K562 (cell line): ENCODE measurements around the gene SERPINH1. TPM values are rescaled to one million over a fixed set of nuclear protein-coding genes. Genes with fewer than 3 reads are reported as not detected.
"Not testable (repeated sequence)": the region's sequence is repeated elsewhere in the genome, so short reads cannot be mapped to it uniquely, and the experiment has no call there.

Experiments
- ATAC-seq: fragments of 200-7000 bp; cut with Tn5 transposase; 3 replicates; pipeline ENCODE4 v1.9.1; 2020; ENCODE audit warnings: moderate library complexity
- BruUV-seq: library from RNA; stranded (reverse); fragments of 400-500 nt; replicated peaks from 2 replicates; lab custom pipeline; 2021; lab: Mats Ljungman, UMichigan
- CTCF ChIA-PET: fragments of 300-600 bp; formaldehyde crosslinking; extraction: SDS; loops from one replicate; lab custom pipeline; 2021; ENCODE audit warnings: low intra/inter-chr PET ratio; lab: Yijun Ruan, JAX
- POLR2A ChIA-PET: fragments of 300-600, 350-650 bp; sonication (Branson Sonifier 250); formaldehyde crosslinking; extraction: SDS; loops from one replicate; lab custom pipeline; 2021; ENCODE audit warnings: antibody characterized with exemption, inconsistent platforms; lab: Yijun Ruan, JAX
- DNase-seq, 4 experiments: peaks; one replicate each; pipeline versions ENCODE4 v3.0.0 to v3.0.0-alpha.2; 2011 to 2018; ENCODE audit warnings: low spot score in 3 of 4, mixed read lengths in 3 of 4; ENCODE audit errors: extremely low read depth in 1 of 4
- FAIRE-seq: peaks from 2 replicates; lab custom pipeline; 2011; peaks lifted over from hg19 to GRCh38; lab: Jason Lieb, UNC
- H2AFZ ChIP-seq: 2 replicates; pipeline ENCODE4 v1.6.0; 2011; ENCODE audit warnings: low read depth, low read length, control low read depth, inconsistent platforms
- H3K27ac ChIP-seq: fragments of 200-600 bp; 3 replicates; pipeline ENCODE4 v1.8.0; 2011; ENCODE audit warnings: low read depth, mild to moderate bottlenecking, control low read depth, inconsistent platforms, low read length, moderate library complexity, mixed read lengths; ENCODE audit errors: extremely low read depth
- H3K27me3 ChIP-seq, 2 experiments: fragments of 300-600 bp in 1 of 2; 2 replicates in 1 of 2; 3 replicates in 1 of 2; pipeline versions ENCODE4 v1.6.0 to v1.8.0; 2011; ENCODE audit warnings: inconsistent platforms in 2 of 2, low read length in 2 of 2, mild to moderate bottlenecking in 1 of 2, mixed read lengths in 1 of 2, moderate library complexity in 1 of 2; ENCODE audit not compliant: control insufficient read depth in 2 of 2, insufficient read depth in 2 of 2
- H3K36me3 ChIP-seq: fragments of 300-600 bp; 3 replicates; pipeline ENCODE4 v1.8.0; 2011; ENCODE audit warnings: mild to moderate bottlenecking, low read length, inconsistent platforms; ENCODE audit not compliant: control insufficient read depth, insufficient read depth
- H3K4me1 ChIP-seq, 2 experiments: fragments of 200-600 bp in 1 of 2; replicated peaks in 1 of 2; 2 replicates in 1 of 2; 3 replicates in 1 of 2; pipeline versions ENCODE4 v1.5.1 to v1.8.0; 2011; ENCODE audit warnings: inconsistent platforms in 2 of 2, low read length in 2 of 2, mild to moderate bottlenecking in 1 of 2, mixed read lengths in 1 of 2, moderate library complexity in 1 of 2; ENCODE audit not compliant: control insufficient read depth in 2 of 2, insufficient read depth in 2 of 2
- H3K4me2 ChIP-seq: 2 replicates; pipeline ENCODE4 v1.6.1; 2011; ENCODE audit warnings: low read length, control low read depth, inconsistent platforms, mixed read lengths; ENCODE audit not compliant: insufficient read depth
- H3K4me3 ChIP-seq: fragments of 200-600 bp; sonication (generic), shearing (Covaris generic); 2 replicates; pipeline ENCODE4 v1.5.1; 2016; ENCODE audit warnings: control low read depth, inconsistent platforms
- H3K79me2 ChIP-seq: fragments of 200-600 bp; 3 replicates; pipeline ENCODE4 v1.8.0; 2011; ENCODE audit warnings: low read length, inconsistent platforms; ENCODE audit not compliant: control insufficient read depth, insufficient read depth
- H3K9ac ChIP-seq, 2 experiments: 2 replicates each; pipeline versions ENCODE4 v1.6.0 to v1.6.1; 2011; ENCODE audit warnings: low read depth in 2 of 2, low read length in 2 of 2, control low read depth in 1 of 2, inconsistent platforms in 1 of 2, mild to moderate bottlenecking in 1 of 2, mixed read lengths in 1 of 2; ENCODE audit not compliant: insufficient read depth in 1 of 2
- H3K9me1 ChIP-seq: one replicate; pipeline ENCODE4 v1.6.0; 2011; ENCODE audit warnings: inconsistent platforms, mild to moderate bottlenecking, low read length, moderate library complexity; ENCODE audit not compliant: control insufficient read depth, insufficient read depth
- H3K9me3 ChIP-seq: replicated peaks from 2 replicates; pipeline ENCODE4 v1.5.1; 2011; ENCODE audit warnings: low read depth, low read length, inconsistent platforms; ENCODE audit not compliant: control insufficient read depth, insufficient read depth
- H4K20me1 ChIP-seq: replicated peaks from 2 replicates; pipeline ENCODE4 v1.6.1; 2011; ENCODE audit warnings: low read length, inconsistent platforms, mixed read lengths; ENCODE audit not compliant: control insufficient read depth, insufficient read depth
- ATF7 ChIP-seq: fragments of 450-650 bp; IDR thresholded peaks from 2 replicates; pipeline ENCODE4 v1.7.1; 2014; ENCODE audit warnings: mild to moderate bottlenecking, moderate library complexity
- CXXC5 ChIP-seq: fragments of 250-450 bp; sonication (Bioruptor Pico); IDR thresholded peaks from 2 replicates; pipeline ENCODE4 v1.8.0; 2022; ENCODE audit warnings: inconsistent platforms, mild to moderate bottlenecking, moderate library complexity
- EGR1 ChIP-seq: fragments of 450-650 bp; conservative IDR thresholded peaks from 2 replicates; pipeline ENCODE4 v1.6.1; 2017; ENCODE audit warnings: mild to moderate bottlenecking
- KDM1A ChIP-seq, 2 experiments: fragments of 450-650 bp; IDR thresholded peaks; 2 replicates each; pipeline ENCODE4 v1.6.1; 2016; ENCODE audit warnings: mild to moderate bottlenecking in 2 of 2
- L3MBTL2 ChIP-seq: fragments of 450-650 bp; IDR thresholded peaks from 2 replicates; pipeline ENCODE4 v1.6.1; 2016; ENCODE audit warnings: mild to moderate bottlenecking, moderate library complexity
- MGA ChIP-seq: fragments of 450-650 bp; IDR thresholded peaks from 2 replicates; pipeline ENCODE4 v1.6.1; 2016; ENCODE audit warnings: mild to moderate bottlenecking, moderate library complexity
- TBP ChIP-seq: optimal IDR thresholded peaks from 2 replicates; pipeline ENCODE3; 2011; ENCODE audit warnings: low read depth, low read length, improper control_type of control experiment
- ZNF395 ChIP-seq: fragments of 200-800 bp; sonication (Bioruptor generic); IDR thresholded peaks from 2 replicates; pipeline ENCODE4 v1.6.1; 2017; ENCODE audit warnings: missing genetic modification characterization, missing compliant biosample characterization
- WGBS: fragments of 100-300 bp; shearing (Covaris generic); methylation state at CpG from one replicate; pipeline ENCODE4 v1.1.6; 2016; ENCODE audit warnings: low coverage, mixed read lengths; ENCODE audit not compliant: insufficient coverage; ENCODE audit errors: missing lambda C conversion rate; 5-methylcytosine and 5-hydroxymethylcytosine counted together
- in situ Hi-C: fragments of 300-500 bp; cut with MboI; formaldehyde crosslinking; loops from 4 replicates; pipeline ENCODE4 v1.15.0; 2018; ENCODE audit warnings: inconsistent platforms, mixed read lengths
- intact Hi-C: fragments of 100-400 bp; cut with micrococcal nuclease; formaldehyde crosslinking; loops from 2 replicates; pipeline ENCODE4 v1.14.2; 2022
- polyA plus RNA-seq, 8 experiments: library from polyadenylated mRNA; depleted of rRNA in 4 of 8; stranded (reverse) in 5 of 8; unstranded in 3 of 8; fragments of >200 nt; fragmentation: Nextera tagmentation in 2 of 8; fragmentation: Illumina TruSeq in 1 of 8; extraction: Ambion mirVana in 2 of 8; extraction: Trizol in 1 of 8; gene quantifications; 2 replicates each; pipeline versions ENCODE4 v1.2.1 to v1.2.3, GENCODE V29; 2011 to 2014; ENCODE audit warnings: inconsistent platforms in 1 of 8, missing spikeins in 1 of 8
- total RNA-seq, 7 experiments: library from RNA; depleted of rRNA in 6 of 7; stranded (reverse); fragments of >200 nt in 6 of 7; fragmentation: Illumina TruSeq in 2 of 7; extraction: Trizol in 2 of 7; gene quantifications; 2 replicates each; pipeline versions ENCODE4 v1.2.1 to v1.2.3, GENCODE V29; 2011 to 2021; ENCODE audit warnings: low replicate concordance in 1 of 7

The SERPINH1 gene
- total and polyA plus RNA-seq, 9 of the 15 experiments (the other 6 are each of a cell fraction or from before 2014, with no cell fraction given), result 2.8 to 106 (median 67.9) TPM

GRCh38 chr11:75584659-75585292 lies 22.7 kb downstream of the SERPINH1 start:
- H4K20me1 ChIP-seq, H3K9me1 ChIP-seq, H3K36me3 ChIP-seq, H3K9me3 ChIP-seq, H3K27me3 ChIP-seq, CTCF ChIA-PET, H3K79me2 ChIP-seq, H3K4me3 ChIP-seq, FAIRE-seq, BruUV-seq, intact Hi-C loops: not testable (repeated sequence)
- Histone ChIP-seq H3K27ac (peak overlapping the region; percentile 36), H3K4me2 (peak overlapping the region; percentile 35; the same call in 1 of the 2 replicates), H3K4me1 (peaks cover 35 to 48% of the 10 kb centered on the region in 2 experiments; a peak in 4 of 5 replicates), H2AFZ (peak overlapping the region; percentile 87), H3K9ac (peak overlapping the region; percentile 23 to 75; a peak in 1 of 4 replicates)
- WGBS, result 25% methylated on average over 12 of the region's 12 CpGs
- in situ Hi-C loops, result loop anchor here (5.0 kb wide), 1 partner anchor 37 kb away; no protein-coding TSS in a partner anchor
- POLR2A ChIA-PET, result interaction anchor here (0.7 to 3.2 kb wide), 9 partner anchors 10 to 222 kb away, joined by 3 to 13 read pairs (median 3); no protein-coding TSS in a partner anchor
- peak in 1 of 4 experiments; percentile 56 for DNase-seq
- ATAC-seq, result peak; percentile 8; the same call in 1 of the 3 replicates
- TF ChIP-seq EGR1 (peak; percentile 9; the same call in 1 of the 2 replicates), CXXC5 (CRISPR knock-in tag) (0 out of 2 replicates have a peak, but pooled peaks have one; percentile 31), TBP (peak; percentile 22), L3MBTL2 (0 out of 2 replicates have a peak, but pooled peaks have one; percentile 35), KDM1A (IDR thresholded peaks at IDR 0.05) (peak; percentile 34 to 59; a peak in 3 of 4 replicates), MGA (peak; percentile 51; the same call in 1 of the 2 replicates), ZNF395 (CRISPR knock-in tag) (0 out of 2 replicates have a peak, but pooled peaks have one; percentile 47), ATF7 (peak; percentile 0; the same call in 1 of the 2 replicates)
